ENCODE measurements around the gene CHAT. TPM values are rescaled to one million over a fixed set of nuclear protein-coding genes. Genes with fewer than 3 reads are reported as not detected.

Gene CHAT
- total RNA-seq, 1 experiment from 2014 or later: not detected

DNA sequence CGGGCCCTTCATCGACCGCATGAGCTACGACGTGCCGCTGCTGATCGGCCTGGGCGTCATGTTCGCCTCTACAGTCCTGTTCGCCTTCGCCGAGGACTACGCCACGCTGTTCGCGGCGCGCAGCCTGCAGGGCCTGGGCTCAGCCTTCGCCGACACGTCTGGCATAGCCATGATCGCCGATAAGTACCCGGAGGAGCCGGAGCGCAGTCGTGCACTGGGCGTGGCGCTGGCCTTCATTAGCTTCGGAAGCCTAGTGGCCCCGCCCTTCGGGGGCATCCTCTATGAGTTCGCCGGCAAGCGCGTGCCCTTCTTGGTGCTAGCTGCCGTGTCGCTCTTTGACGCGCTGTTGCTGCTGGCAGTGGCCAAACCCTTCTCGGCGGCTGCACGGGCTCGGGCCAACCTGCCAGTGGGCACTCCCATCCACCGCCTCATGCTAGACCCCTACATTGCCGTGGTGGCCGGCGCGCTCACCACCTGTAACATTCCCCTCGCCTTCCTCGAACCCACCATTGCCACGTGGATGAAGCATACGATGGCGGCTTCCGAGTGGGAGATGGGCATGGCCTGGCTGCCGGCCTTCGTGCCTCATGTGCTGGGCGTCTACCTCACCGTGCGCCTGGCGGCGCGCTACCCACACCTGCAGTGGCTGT, 2.5 kb upstream of the CHAT start:
- no peak for DNase-seq (ENCODE audit: low read depth in 1 of 2, low spot score in 2 of 2)
- H3K27me3 ChIP-seq (replicated peaks): peaks cover 74% of the 10 kb centered on the region
- H3K36me3 ChIP-seq: no peaks in the 10 kb centered on the region
- peaks cover 11% of the 10 kb centered on the region for H3K9me3 ChIP-seq (replicated peaks)
- 0 out of 2 replicates have a peak, but pooled peaks cover 3% of the 10 kb centered on the region for H3K4me1 ChIP-seq (replicated peaks)
- H3K4me3 ChIP-seq: no peak overlapping the region
- no peak overlapping the region for H3K27ac ChIP-seq

DNA sequence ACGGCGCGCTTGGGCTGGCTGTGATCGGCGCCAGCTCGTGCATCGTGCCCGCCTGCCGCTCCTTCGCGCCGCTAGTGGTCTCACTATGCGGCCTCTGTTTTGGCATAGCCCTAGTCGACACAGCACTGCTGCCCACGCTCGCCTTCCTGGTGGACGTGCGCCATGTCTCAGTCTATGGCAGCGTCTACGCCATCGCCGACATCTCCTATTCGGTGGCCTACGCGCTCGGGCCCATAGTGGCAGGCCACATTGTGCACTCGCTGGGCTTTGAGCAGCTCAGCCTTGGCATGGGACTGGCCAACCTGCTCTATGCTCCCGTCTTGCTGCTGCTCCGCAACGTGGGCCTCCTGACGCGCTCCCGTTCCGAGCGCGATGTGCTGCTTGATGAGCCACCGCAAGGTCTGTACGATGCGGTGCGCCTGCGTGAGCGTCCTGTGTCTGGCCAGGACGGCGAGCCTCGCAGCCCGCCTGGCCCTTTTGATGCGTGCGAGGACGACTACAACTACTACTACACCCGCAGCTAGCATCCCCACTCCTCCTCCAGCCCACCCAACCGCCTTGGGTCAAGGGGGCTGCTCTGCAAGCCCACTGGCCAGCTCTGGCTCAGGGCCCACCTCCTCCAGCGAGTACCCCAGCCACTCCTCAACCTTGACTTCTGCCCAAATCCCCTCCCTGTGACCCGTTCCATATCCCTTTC, 1.9 kb upstream of the CHAT start:
- Histone ChIP-seq H3K4me1 (replicated peaks) (0 out of 2 replicates have a peak, but pooled peaks cover 3% of the 10 kb centered on the region), H3K4me3 (no peak overlapping the region), H3K27ac (no peak overlapping the region), H3K9me3 (replicated peaks) (peaks cover 11% of the 10 kb centered on the region), H3K27me3 (replicated peaks) (peaks cover 80% of the 10 kb centered on the region), H3K36me3 (no peaks in the 10 kb centered on the region)
- no peak for DNase-seq (ENCODE audit: low read depth in 1 of 2, low spot score in 2 of 2)

DNA sequence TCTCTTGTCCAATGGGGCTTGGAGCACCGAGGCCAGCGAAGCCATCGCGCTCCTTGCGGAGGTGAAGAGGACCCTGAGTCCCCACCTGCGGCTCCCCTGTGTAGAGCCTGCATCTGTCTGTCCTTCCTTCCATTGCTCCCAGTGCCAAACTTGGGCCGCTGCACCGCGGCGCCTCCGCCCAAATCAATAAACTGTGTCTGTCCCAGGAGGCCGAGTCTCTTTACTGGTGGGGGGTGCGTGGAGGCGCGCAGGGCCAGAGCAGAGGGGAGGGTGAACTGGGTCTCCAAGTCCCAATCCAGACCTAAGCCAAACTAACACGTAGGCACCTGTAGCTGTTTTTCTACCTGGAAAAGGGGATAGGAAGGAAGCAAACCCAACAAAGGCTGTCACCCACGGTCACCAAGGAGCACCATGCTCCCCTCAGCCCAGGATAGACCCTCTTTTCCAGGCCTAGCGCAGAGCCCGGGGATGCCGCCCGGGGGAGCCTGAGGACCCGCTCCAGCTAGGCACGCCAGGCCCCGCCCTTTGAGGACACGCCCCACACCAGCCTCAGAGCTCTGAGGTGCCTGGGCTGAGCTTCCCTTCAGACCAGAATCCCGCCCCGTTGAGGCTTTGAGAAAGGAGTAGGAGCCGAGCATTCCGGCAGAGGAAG, 1.2 kb upstream of the CHAT start:
- Histone ChIP-seq H3K9me3 (replicated peaks) (peaks cover 11% of the 10 kb centered on the region), H3K4me3 (no peak overlapping the region), H3K27me3 (replicated peaks) (peaks cover 80% of the 10 kb centered on the region), H3K4me1 (replicated peaks) (0 out of 2 replicates have a peak, but pooled peaks cover 3% of the 10 kb centered on the region), H3K36me3 (no peaks in the 10 kb centered on the region), H3K27ac (no peak overlapping the region)
- no peak for DNase-seq (ENCODE audit: low read depth in 1 of 2, low spot score in 2 of 2)

DNA sequence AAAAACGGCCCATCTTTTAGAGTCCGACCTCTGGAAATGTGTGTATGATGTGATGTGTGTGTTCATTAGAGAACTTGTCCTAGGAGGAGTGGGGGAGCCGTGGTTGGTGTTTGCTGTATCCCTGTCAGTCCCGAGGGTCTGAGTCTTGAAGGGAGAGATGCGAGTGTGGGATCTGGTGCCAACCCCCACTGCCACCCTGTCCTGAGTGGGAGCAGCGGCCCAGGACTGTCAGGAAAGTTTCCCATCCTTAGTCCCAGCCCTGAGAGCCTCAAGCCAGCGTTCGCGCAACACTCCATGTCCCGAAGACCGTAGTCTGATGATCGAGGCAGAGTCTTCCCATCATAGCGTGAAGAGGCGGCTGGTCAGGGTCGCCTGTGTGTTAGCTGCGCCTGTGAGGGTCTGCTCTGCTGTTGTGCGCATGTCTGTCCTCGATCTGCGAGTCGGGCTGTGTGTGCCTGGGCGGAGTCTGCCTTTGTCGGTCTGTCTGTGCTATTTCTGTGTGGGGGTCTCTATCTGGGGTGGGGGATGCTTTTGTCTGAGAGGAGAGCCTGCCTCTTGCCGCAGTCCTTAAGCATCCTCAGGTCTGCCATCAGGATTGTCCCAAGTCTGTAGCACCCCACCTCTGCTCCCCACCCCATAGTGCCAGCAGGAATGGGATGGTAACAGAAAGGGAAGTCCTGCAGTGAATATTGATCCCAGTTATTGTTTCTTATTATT, 514 bp upstream of the CHAT start:
- DNase-seq (ENCODE audit: low read depth in 1 of 2, low spot score in 2 of 2): no peak
- H3K27me3 ChIP-seq (replicated peaks): peaks cover 81% of the 10 kb centered on the region

DNA sequence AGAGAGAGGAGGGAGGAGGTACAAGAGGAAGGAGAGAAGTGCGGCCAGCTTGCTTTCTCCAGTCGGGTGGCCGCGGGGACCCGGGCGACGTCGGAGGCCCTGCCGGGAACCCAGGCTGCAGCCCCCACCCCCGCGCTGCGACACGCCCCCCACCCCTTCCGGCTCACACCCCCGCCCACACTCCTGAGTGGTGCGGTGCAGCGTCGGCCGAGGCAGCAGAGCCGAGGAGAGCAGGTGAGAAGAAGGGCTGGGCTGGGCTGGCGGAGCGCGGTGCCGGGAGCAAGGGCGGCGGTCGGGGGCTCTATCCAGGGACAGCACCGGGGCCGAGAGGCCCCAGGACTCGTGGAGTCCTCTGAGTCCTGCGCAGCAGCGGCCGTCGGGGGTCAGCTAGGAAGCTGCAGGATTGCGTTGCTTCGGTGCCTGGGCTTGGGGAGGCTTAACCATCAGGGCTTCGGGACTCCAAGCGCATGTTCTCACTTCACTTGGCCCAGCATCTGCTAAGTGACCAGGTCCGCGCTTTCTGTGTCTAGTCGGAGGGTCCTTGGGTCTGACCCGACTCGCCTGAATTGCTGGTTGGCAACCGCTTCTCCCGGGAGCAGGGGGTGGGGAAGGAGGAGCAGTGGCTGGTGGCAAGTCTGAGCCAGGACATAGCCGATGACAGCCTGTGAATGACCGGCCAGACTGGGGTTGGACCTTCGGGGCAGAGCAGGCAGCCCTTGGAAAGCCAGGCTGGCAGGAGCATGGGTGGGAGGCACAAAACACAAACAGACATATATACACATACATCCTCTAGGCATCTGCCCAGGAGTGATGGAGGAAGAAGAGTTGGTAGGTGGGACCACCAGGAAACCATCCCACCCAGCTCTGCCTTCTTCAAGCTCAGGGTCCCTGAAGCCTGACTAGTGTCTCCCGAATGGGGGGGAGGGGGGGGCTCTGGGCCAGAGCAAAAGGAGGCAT, 683 bp downstream of the CHAT start:
- Histone ChIP-seq H3K4me1 (replicated peaks) (0 out of 2 replicates have a peak, but pooled peaks cover 3% of the 10 kb centered on the region), H3K36me3 (no peaks in the 10 kb centered on the region), H3K27ac (no peak overlapping the region), H3K9me3 (replicated peaks) (peaks cover 11% of the 10 kb centered on the region), H3K27me3 (replicated peaks) (peaks cover 80% of the 10 kb centered on the region), H3K4me3 (no peak overlapping the region)
- DNase-seq (ENCODE audit: low read depth in 1 of 2, low spot score in 2 of 2): no peak

More for the DNA sequence above, 514 bp upstream of the CHAT start:
- no peaks in the 10 kb centered on the region for H3K36me3 ChIP-seq
- H3K4me1 ChIP-seq (replicated peaks): 0 out of 2 replicates have a peak, but pooled peaks cover 3% of the 10 kb centered on the region
- no peak overlapping the region for H3K27ac ChIP-seq
- no peak overlapping the region for H3K4me3 ChIP-seq
- H3K9me3 ChIP-seq (replicated peaks): peaks cover 11% of the 10 kb centered on the region

DNA sequence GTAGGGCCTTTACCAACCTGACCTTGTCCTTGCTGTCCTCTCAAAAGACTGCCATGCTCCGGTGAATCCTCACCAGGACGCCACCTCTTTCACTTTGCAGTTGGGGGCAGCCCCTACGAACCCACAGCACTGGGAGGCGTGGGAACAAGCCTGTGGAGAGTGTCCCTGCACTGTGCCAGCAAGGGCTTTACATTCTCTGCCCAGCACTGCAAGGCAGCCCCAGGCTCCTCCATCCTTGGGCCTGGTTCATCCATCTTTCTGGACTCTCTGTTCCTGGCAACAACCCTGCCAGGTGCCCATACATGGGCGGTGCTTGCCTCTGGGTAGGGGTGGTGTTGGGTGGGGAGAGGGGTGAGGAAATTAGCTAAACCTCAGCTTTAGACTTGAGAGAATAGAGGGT, 1.4 kb downstream of the CHAT start:
- DNase-seq (ENCODE audit: low read depth in 1 of 2, low spot score in 2 of 2): no peak
- Histone ChIP-seq H3K9me3 (replicated peaks) (peaks cover 11% of the 10 kb centered on the region), H3K27ac (no peak overlapping the region), H3K4me1 (replicated peaks) (0 out of 2 replicates have a peak, but pooled peaks cover 3% of the 10 kb centered on the region), H3K27me3 (replicated peaks) (peaks cover 80% of the 10 kb centered on the region), H3K36me3 (no peaks in the 10 kb centered on the region), H3K4me3 (no peak overlapping the region)

DNA sequence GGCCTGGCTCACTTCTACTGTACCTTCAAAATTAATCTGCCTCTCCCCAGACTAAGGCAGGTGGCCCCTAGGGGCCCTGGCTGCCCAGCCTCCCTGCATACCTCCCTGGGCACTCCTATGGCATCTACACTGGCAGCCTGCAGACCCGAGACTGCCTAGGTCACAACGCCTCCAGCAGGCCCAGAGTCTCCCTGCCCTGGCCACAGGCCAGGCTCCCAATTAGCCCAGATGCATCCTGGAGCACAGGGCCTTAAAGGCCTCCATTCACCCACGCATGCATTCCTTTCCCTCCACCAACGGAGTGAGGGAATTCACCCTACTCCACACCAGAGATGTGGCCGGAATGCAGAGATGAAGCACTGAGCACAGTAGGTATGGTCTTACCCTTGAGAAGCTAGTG, 1.9 kb downstream of the CHAT start:
- H3K9me3 ChIP-seq (replicated peaks): peaks cover 10% of the 10 kb centered on the region
- H3K4me1 ChIP-seq (replicated peaks): no peaks in the 10 kb centered on the region
- peaks cover 75% of the 10 kb centered on the region for H3K27me3 ChIP-seq (replicated peaks)
- no peaks in the 10 kb centered on the region for H3K36me3 ChIP-seq
- DNase-seq (ENCODE audit: low read depth in 1 of 2, low spot score in 2 of 2): no peak
- H3K4me3 ChIP-seq: no peak overlapping the region
- H3K27ac ChIP-seq: no peak overlapping the region

DNA sequence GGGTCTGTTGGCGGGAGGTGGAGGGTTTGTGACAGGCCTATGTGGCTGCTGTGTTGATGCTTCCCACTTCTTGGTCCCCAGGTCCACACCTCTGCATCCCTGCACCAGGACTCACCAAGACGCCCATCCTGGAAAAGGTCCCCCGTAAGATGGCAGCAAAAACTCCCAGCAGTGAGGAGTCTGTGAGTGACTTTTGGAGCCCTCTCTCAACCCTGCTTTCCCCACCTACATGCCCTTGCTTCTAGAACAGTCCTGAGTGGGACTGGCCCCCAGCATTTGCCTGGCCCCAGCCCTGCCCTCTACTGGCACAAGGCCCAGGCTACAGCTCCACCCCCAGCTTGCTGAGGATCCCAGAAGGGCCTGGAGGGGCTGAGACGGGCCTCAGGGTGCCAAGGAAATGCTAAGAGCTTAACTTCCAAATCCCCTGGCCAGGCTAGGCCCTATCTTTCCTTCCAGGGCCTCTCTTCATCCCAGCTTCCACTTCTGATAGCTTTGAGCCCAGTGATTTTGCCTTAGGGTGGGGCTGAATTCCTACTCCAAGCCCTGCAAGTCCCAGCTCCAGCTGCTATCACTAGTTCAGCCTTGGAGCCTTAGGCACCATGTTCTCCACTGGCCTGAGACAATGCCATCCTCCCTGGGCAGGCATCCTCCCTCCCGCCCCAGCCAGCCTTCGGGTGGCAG, 2.7 kb downstream of the CHAT start:
- Histone ChIP-seq H3K4me1 (replicated peaks) (no peaks in the 10 kb centered on the region), H3K27ac (no peak overlapping the region), H3K36me3 (no peaks in the 10 kb centered on the region), H3K27me3 (replicated peaks) (peaks cover 67% of the 10 kb centered on the region), H3K9me3 (replicated peaks) (0 out of 2 replicates have a peak, but pooled peaks cover 3% of the 10 kb centered on the region), H3K4me3 (no peak overlapping the region)
- no peak for DNase-seq (ENCODE audit: low read depth in 1 of 2, low spot score in 2 of 2)

DNA sequence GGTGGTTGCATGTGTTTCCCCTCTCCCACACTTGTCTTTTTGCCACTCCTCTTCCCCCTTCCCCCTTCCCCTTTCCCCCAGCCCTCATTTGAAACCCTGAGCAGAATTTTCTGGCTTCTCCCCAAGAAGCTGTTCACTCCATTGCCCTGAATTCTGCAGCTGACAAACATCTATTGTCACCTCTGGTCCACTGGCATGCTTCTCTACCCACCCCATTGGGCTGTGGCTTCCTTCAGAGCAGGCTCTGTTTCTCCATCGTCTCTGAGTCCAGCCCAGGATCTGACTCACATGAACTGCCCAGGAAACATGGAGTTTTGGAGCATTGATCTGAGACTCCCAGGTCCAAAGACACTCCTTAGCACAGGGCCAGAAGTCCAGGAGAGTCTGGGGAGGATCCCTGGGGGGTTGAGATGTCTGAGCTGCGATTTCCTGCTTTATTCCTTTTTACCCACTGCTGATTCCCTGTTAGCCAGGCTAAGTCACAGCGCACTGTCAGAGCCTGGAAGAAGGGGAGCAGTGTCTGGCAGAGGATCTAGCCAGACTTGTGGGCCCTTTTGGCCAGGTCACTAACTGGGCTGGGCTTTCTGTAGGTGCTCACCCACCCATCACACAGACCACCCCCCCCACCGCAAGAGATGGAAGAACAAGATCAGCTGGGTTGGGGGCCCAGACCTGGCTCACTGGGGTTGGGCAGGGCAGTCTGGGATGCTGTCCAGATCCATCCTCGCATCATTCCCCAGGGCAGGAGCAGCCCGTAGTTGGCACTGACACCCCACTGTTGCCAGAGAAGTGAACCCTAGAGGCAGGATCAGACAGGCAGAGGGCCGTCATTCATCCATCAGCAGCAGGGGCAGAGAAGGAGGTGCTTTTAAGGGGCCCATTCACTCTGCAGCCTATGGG, 3.5 kb downstream of the CHAT start:
- no peaks in the 10 kb centered on the region for H3K4me1 ChIP-seq (replicated peaks)
- no peak overlapping the region for H3K27ac ChIP-seq
- H3K36me3 ChIP-seq: no peaks in the 10 kb centered on the region
- no peak overlapping the region for H3K4me3 ChIP-seq
- peaks cover 59% of the 10 kb centered on the region for H3K27me3 ChIP-seq (replicated peaks)
- no peak for DNase-seq (ENCODE audit: low read depth in 1 of 2, low spot score in 2 of 2)
- H3K9me3 ChIP-seq (replicated peaks): no peaks in the 10 kb centered on the region

DNA sequence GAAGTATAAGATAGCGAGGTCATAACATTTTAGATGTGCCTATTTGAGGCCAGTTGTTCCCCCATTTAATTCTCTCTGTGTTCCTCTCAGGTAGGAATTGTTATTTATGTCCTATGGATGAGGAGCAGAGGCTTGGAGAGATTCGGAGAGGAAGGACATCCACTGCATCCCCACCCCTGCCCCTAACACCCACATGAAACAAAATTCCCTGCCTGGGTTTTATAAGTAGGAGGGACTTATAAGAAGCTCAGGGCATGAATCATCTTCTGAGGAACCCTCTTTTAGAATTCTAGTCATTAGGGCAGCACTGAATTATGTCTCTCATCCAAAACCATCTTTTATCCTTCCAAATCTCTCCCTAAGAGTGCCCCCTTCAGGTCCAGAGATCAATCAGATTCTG, 5.0 kb downstream of the CHAT start:
- Histone ChIP-seq H3K36me3 (no peaks in the 10 kb centered on the region), H3K4me1 (replicated peaks) (no peaks in the 10 kb centered on the region), H3K9me3 (replicated peaks) (no peaks in the 10 kb centered on the region), H3K4me3 (no peak overlapping the region), H3K27ac (no peak overlapping the region), H3K27me3 (replicated peaks) (peaks cover 44% of the 10 kb centered on the region)
- no peak for DNase-seq (ENCODE audit: low read depth in 1 of 2, low spot score in 2 of 2)

DNA sequence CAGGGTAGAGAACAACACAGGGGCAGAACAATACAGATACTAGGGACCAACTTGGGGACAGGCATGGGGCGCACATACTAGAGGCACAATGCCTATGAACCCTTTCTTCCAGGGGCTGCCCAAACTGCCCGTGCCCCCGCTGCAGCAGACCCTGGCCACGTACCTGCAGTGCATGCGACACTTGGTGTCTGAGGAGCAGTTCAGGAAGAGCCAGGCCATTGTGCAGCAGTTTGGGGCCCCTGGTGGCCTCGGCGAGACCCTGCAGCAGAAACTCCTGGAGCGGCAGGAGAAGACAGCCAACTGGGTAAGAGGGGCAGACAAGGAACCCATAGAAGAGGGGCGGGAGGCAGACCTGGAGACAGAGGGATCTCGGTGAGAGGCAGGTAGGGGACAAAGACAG, 5.8 kb downstream of the CHAT start:
- Histone ChIP-seq H3K27me3 (replicated peaks) (peaks cover 41% of the 10 kb centered on the region), H3K36me3 (no peaks in the 10 kb centered on the region), H3K4me3 (no peak overlapping the region), H3K4me1 (replicated peaks) (no peaks in the 10 kb centered on the region), H3K27ac (no peak overlapping the region), H3K9me3 (replicated peaks) (no peaks in the 10 kb centered on the region)
- DNase-seq (ENCODE audit: low read depth in 1 of 2, low spot score in 2 of 2): no peak

All from SJSA1 (cell line).